Ecto neural progenitor cell (in vitro differentiated cells): Measurements from ENCODE around the gene PHKB.
"Not testable (repeated sequence)": the region's sequence is repeated elsewhere in the genome, so short reads cannot be mapped to it uniquely, and the experiment has no call there.

ENCODE experiments used
- DNase-seq: peaks from one replicate; pipeline ENCODE4 v3.0.0-alpha.2; 2018; ENCODE audit warnings: low spot score

PHKB gene

GRCh38 chr16:47470211-47470610 is 9.1 kb downstream of the PHKB start:
- DNase-seq: no peak

GRCh38 chr16:47470810-47471209 is 9.7 kb downstream of the PHKB start:
- no peak for DNase-seq

GRCh38 chr16:47473004-47473403 is 11.9 kb downstream of the PHKB start:
- DNase-seq: not testable (repeated sequence)

- DNase-seq: no peak
Measured at GRCh38 chr16:47473792-47474191, 12.7 kb downstream of the PHKB start.

DNA sequence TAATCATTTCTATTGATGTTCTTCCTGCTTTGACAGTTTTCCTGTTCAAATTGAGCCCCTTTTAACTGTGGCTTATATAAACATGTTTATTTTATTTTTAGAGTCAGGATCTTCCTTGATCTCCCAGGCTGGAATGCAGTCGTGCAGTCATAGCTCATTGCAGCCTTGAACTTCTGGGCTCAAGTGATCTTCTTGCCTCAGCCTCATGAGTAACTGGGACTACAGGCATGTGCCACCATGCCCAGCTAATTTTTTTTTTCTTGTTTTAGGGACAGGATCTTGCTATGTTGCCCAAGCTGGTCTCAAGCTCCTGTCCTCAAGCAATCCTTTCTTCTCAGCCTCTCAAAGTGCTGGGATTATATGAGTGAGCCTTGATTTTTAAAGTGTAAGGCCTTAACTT is 14.7 kb downstream of the PHKB start:
- DNase-seq: no peak

GRCh38 chr16:47476654-47477345 is 15.7 kb downstream of the PHKB start:
- no peak for DNase-seq

DNA sequence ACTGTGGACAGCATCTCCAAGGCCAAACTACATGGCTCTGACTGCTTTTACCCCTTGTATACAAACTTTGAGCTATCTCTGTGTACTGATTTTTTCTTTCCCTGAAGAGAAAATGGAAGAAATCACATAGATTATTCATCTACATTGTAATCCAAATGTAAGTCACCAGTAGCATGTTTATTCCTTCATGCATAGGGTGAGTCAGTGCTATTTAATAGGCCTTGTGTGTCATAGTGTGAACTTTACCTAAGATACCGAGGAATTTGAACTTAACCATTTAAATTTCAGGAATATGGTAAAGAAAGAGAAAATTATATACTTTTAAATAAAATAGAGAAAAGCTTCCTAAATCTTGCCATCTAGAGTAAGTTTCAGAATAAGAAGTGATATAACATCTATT is 16.5 kb downstream of the PHKB start:
- no peak for DNase-seq

DNA sequence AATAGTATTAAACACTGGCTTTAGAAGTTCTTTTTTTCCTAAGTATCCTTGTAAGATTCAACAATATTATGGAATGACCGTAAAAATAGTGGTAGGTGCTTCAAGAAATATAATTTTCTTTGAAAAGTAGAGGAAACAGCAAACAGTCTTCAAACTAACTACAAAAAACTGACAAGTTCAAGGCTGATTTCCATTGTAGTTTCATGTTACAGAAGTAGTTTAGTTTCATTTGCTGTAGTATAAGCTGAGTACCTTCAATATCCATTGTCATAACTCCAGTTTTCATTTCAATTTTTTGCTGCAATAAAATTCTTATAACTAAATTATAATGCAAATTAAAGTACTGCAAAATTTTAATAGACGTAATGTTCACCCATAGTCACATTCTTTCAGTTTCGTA is 19.3 kb downstream of the PHKB start:
- no peak for DNase-seq

GRCh38 chr16:47481698-47482374 is 20.7 kb downstream of the PHKB start:
- no peak for DNase-seq

- DNase-seq: no peak
Measured at GRCh38 chr16:47483616-47484015, 22.5 kb downstream of the PHKB start.

DNA sequence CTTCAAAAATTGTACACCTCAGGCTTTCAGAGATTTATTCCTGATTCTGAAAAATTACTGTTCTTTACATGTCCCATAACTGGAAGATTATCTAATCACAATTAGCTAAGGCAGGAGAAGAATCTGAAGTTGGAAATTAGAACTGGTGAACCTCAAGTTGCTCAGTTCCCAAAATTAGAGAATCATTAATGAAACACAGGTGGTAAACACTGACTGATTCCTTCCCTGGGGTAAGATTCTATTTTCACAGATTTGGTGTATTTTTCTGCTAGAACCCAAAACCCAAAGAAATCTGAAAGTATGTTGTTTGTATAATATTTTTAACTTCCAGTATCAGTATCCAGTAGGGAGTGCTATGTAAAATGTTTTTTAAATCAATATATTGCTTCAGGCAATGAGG is 25.7 kb downstream of the PHKB start:
- no peak for DNase-seq

- DNase-seq: no peak
Measured at GRCh38 chr16:47488051-47488450, 26.9 kb downstream of the PHKB start.

GRCh38 chr16:47490471-47490870 is 29.3 kb downstream of the PHKB start:
- DNase-seq: no peak

GRCh38 chr16:47492036-47492427 is 30.9 kb downstream of the PHKB start:
- no peak for DNase-seq

DNA sequence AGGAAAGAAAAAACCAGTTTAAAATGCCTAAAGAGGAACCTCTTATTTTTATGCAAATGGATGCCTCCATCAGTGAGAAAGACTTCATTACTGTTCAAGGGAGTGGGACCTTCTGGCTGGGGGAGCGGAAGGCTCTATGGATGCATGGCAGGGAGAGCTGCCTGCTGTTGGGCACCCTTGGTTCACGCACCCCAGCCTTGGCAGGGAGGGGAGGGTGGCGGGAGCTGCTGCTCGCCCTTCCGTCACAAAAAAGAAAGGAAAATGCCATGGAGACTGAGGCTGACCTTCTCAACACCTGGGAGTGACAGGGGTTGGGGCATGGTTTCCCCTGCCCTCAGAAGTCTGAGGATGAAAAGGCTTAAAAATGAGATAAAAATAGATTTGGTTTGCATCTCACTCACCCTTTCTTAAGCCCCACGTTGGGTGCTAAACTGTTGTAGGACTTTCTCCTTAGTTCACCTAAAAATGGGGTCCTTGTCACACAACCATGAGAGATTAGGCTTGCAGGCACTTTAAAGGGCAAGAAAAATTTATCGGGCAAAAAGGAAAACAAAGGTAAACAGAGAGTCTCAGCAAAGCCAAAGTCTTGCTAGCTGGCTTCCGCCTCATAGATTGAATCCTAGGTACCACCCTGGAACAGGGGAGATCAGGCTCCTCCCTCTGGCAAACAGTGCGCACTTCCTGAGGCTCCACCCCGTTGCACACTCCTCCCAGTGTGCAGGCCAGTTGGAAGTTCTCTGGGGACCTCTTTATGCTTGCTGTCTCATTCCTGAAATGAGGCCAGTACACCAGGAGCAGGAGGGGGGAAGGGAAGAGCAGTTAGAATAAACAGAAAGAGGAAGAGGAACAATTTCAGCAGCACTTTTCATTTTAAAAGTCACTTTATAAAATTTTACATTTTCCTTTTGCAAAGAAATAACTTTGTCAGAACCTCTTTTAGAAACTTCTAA is 31.6 kb downstream of the PHKB start:
- DNase-seq: no peak

GRCh38 chr16:47493381-47494337 is 32.5 kb downstream of the PHKB start:
- DNase-seq: no peak

DNA sequence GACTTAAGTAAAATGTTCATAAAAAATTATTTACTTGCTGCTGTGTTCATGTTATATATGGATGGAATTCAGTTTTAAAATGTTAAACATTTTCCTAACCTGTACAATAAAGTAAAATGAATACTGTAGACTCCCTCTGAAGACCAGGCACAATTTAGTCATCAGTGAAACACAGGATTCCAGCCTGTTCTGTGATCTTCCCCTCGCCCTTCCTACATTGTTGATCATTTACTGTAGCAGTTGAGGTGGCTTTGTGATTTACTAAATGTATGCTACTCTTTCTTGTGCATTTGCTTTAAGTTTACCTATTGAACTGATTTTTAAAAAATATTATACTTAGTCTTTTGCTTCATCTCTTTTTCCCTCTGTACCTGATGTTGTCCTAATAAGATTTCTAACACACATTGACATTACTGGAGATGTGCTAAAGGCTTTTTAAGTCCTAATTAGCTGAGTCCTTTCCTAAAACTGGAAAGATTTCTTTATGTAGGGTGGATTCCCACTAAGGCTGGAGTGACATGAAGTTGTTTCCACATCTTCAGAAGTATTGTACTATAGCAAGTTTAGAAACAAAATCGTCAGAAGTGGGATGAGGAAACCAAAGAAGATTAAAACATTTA is 38.1 kb downstream of the PHKB start:
- DNase-seq: no peak

DNA sequence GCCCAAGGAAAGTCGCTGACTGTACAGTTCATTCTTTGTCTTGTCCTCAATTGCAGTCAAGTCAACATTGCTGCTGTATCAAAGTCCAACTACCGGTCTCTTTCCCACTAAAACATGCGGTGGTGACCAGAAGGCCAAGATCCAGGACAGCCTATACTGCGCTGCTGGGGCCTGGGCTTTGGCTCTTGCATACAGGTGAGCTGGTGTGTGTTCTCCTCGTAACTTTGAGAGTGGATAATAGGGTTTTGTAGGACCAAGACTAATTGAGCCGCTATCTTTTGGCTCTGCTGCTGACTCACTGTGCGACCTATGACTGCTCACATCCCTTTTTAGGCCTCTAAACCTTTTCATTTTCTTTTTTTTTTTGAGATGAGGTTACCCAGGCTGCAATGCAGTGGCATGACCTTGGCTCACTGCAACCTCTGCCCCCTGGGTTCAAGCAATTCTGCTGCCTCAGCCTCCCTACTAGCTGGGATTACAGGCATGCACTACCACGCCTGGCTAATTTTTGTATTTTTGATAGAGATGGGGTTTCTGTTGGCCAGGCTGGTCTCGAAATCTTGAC is 38.7 kb downstream of the PHKB start:
- no peak for DNase-seq

DNA sequence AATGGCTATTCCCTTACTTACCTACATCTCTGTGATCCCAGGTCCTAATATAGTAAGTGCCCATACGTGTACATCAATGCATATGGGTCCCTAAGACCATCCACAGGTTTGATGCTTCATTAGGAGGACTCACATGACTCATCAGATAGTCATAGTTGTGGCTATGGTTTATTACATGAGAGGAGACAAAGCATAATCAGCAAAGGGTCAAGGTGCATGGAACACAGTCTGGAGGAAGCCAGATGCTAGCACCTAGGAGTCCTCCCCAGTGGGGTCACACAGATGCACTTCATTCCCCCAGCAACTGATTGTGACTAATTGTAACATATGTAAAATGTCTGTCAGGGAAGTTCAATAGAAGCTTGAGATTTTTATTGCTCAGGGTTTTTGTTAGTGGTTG is 42.8 kb downstream of the PHKB start:
- no peak for DNase-seq

- DNase-seq: no peak
Measured at GRCh38 chr16:47504599-47504998, 43.5 kb downstream of the PHKB start.

GRCh38 chr16:47506800-47507199 is 45.7 kb downstream of the PHKB start:
- DNase-seq: no peak
